Measurements from ENCODE around the gene PCNP. TPM values are rescaled to one million over a fixed set of nuclear protein-coding genes. Genes with fewer than 3 reads are reported as not detected.
A peak's percentile ranks its signal among the peaks of the same experiment; 100 is the strongest.

The PCNP gene
- total and polyA plus RNA-seq, 2 donors from 2014 or later = 63.3 to 148 TPM

GRCh38 chr3:101556064-101556463 lies 17.9 kb upstream of the PCNP start:
- H3K27me3 ChIP-seq (ENCODE audit: control insufficient read depth, insufficient read depth, low read length) = no peaks in the 10 kb centered on the region
- no peak overlapping the region for H3K27ac ChIP-seq (ENCODE audit: low read depth in 2 of 2, low read length in 2 of 2)
- no peaks in the 10 kb centered on the region for H3K36me3 ChIP-seq (ENCODE audit: control insufficient read depth in 2 of 3, insufficient read depth in 3 of 3, low read length in 3 of 3)
- H3K4me3 ChIP-seq (ENCODE audit: low read length in 3 of 3) = no peak overlapping the region
- TF ChIP-seq CTCF (IDR thresholded peaks at IDR 0.05; ENCODE audit: borderline replicate concordance, extremely low read depth, insufficient read depth) = no peak
- H3K9me3 ChIP-seq (ENCODE audit: control insufficient read depth in 2 of 3, insufficient read depth in 1 of 3, low read length in 3 of 3) = no peaks in the 10 kb centered on the region
- H3K9ac ChIP-seq (ENCODE audit: low read length in 3 of 3) = no peak overlapping the region
- FAIRE-seq (no peak), DNase-seq (no peak)
- intact Hi-C loops (cut with DNase I) = no loop called here
- H3K4me1 ChIP-seq (ENCODE audit: control insufficient read depth in 2 of 3, insufficient read depth in 2 of 3, low read depth in 1 of 3, low read length in 3 of 3) = no peaks in the 10 kb centered on the region

GRCh38 chr3:101561630-101562328 lies 12.2 kb upstream of the PCNP start, which contains the start of gene TRMT10C:
TRMT10C (plus strand) TSS chr3:101561868; CDS start chr3:101564782, 2,914 bp downstream.
- FAIRE-seq (no peak), DNase-seq (peak; percentile 95 to 97 (median 95))
- TF ChIP-seq CTCF (IDR thresholded peaks at IDR 0.05; ENCODE audit: borderline replicate concordance, extremely low read depth, insufficient read depth) = no peak
- intact Hi-C loops (cut with DNase I) = no loop called here
- no peaks in the 10 kb centered on the region for H3K9me3 ChIP-seq (ENCODE audit: control insufficient read depth in 2 of 3, insufficient read depth in 1 of 3, low read length in 3 of 3)
- peaks cover 0 to 2% (median 0%) of the 10 kb centered on the region in 3 donors for H3K4me1 ChIP-seq (ENCODE audit: control insufficient read depth in 2 of 3, insufficient read depth in 2 of 3, low read depth in 1 of 3, low read length in 3 of 3)
- H3K27ac ChIP-seq (ENCODE audit: low read depth in 2 of 2, low read length in 2 of 2) = peak within 1 kb of the TSS; percentile 47 to 54
- H3K9ac ChIP-seq (ENCODE audit: low read length in 3 of 3) = peak within 1 kb of the TSS; percentile 79 to 94 (median 94)
- H3K36me3 ChIP-seq (ENCODE audit: control insufficient read depth in 2 of 3, insufficient read depth in 3 of 3, low read length in 3 of 3) = peaks cover 0 to 11% (median 0%) of the 10 kb centered on the region in 3 donors
- peak within 1 kb of the TSS; percentile 91 to 100 (median 98) for H3K4me3 ChIP-seq (ENCODE audit: low read length in 3 of 3)
- H3K27me3 ChIP-seq (ENCODE audit: control insufficient read depth, insufficient read depth, low read length) = no peaks in the 10 kb centered on the region

GRCh38 chr3:101567528-101568317 lies 6.3 kb upstream of the PCNP start:
- Histone ChIP-seq H3K27me3 (ENCODE audit: control insufficient read depth, insufficient read depth, low read length) (no peaks in the 10 kb centered on the region), H3K4me1 (ENCODE audit: control insufficient read depth in 2 of 3, insufficient read depth in 2 of 3, low read depth in 1 of 3, low read length in 3 of 3) (peaks cover 0 to 2% (median 0%) of the 10 kb centered on the region in 3 donors), H3K4me3 (ENCODE audit: low read length in 3 of 3) (no peak overlapping the region), H3K9ac (ENCODE audit: low read length in 3 of 3) (no peak overlapping the region), H3K9me3 (ENCODE audit: control insufficient read depth in 2 of 3, insufficient read depth in 1 of 3, low read length in 3 of 3) (no peaks in the 10 kb centered on the region), H3K36me3 (ENCODE audit: control insufficient read depth in 2 of 3, insufficient read depth in 3 of 3, low read length in 3 of 3) (peaks cover 0 to 11% (median 0%) of the 10 kb centered on the region in 3 donors), H3K27ac (ENCODE audit: low read depth in 2 of 2, low read length in 2 of 2) (no peak overlapping the region)
- TF ChIP-seq CTCF (IDR thresholded peaks at IDR 0.05; ENCODE audit: borderline replicate concordance, extremely low read depth, insufficient read depth) = no peak
- DNase-seq (no peak), FAIRE-seq (no peak)
- intact Hi-C loops (cut with DNase I) = no loop called here

Data from kidney (tissue), 14 donors.